ENCODE measurements around the gene FIGLA. TPM values are rescaled to one million over a fixed set of nuclear protein-coding genes. Genes with fewer than 3 reads are reported as not detected.

The FIGLA gene
- total RNA-seq, 1 donor, result not detected

GRCh38 chr2:70820499-70820898 lies 30.1 kb upstream of the FIGLA start, which contains the start of gene CLEC4F:
Gene CLEC4F (minus strand): TSS chr2:70820599. CDS start chr2:70820523, 76 bp downstream.
- Histone ChIP-seq H4K20me1 (ENCODE audit: insufficient read depth, low read length) (no peaks in the 10 kb centered on the region), H2AFZ (ENCODE audit: low read length) (no peak within 1 kb of the TSS), H3K4me1 (ENCODE audit: insufficient read depth, low read length) (no peaks in the 10 kb centered on the region), H3K27ac (ENCODE audit: low read depth, low read length) (no peak within 1 kb of the TSS), H3K4me2 (ENCODE audit: insufficient read depth, low read length) (no peak within 1 kb of the TSS), H3K79me2 (ENCODE audit: insufficient read depth, low read length) (no peaks in the 10 kb centered on the region), H3K4me3 (ENCODE audit: insufficient read depth, low read length) (no peak within 1 kb of the TSS), H3K27me3 (ENCODE audit: insufficient read depth, low read length) (peaks cover 34% of the 10 kb centered on the region), H3K36me3 (ENCODE audit: insufficient read depth, low read length) (no peaks in the 10 kb centered on the region), H3K9me3 (ENCODE audit: low read depth, low read length) (no peaks in the 10 kb centered on the region)
- TF ChIP-seq, protein P1, sequence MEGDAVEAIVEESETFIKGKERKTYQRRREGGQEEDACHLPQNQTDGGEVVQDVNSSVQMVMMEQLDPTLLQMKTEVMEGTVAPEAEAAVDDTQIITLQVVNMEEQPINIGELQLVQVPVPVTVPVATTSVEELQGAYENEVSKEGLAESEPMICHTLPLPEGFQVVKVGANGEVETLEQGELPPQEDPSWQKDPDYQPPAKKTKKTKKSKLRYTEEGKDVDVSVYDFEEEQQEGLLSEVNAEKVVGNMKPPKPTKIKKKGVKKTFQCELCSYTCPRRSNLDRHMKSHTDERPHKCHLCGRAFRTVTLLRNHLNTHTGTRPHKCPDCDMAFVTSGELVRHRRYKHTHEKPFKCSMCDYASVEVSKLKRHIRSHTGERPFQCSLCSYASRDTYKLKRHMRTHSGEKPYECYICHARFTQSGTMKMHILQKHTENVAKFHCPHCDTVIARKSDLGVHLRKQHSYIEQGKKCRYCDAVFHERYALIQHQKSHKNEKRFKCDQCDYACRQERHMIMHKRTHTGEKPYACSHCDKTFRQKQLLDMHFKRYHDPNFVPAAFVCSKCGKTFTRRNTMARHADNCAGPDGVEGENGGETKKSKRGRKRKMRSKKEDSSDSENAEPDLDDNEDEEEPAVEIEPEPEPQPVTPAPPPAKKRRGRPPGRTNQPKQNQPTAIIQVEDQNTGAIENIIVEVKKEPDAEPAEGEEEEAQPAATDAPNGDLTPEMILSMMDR (IDR thresholded peaks at IDR 0.05; ENCODE audit: extremely low read depth, low read depth, low read length), result no peak
- DNase-seq (ENCODE audit: insufficient read length, low spot score, missing footprints), result no peak

- Histone ChIP-seq H3K4me3 (ENCODE audit: insufficient read depth, low read length) (no peak overlapping the region), H2AFZ (ENCODE audit: low read length) (no peak overlapping the region), H3K36me3 (ENCODE audit: insufficient read depth, low read length) (no peaks in the 10 kb centered on the region), H3K9me3 (ENCODE audit: low read depth, low read length) (no peaks in the 10 kb centered on the region), H3K79me2 (ENCODE audit: insufficient read depth, low read length) (no peaks in the 10 kb centered on the region), H3K4me1 (ENCODE audit: insufficient read depth, low read length) (no peaks in the 10 kb centered on the region), H3K27ac (ENCODE audit: low read depth, low read length) (no peak overlapping the region), H4K20me1 (ENCODE audit: insufficient read depth, low read length) (no peaks in the 10 kb centered on the region), H3K4me2 (ENCODE audit: insufficient read depth, low read length) (no peak overlapping the region), H3K27me3 (ENCODE audit: insufficient read depth, low read length) (peaks cover 34% of the 10 kb centered on the region)
- TF ChIP-seq, protein P1 (IDR thresholded peaks at IDR 0.05; ENCODE audit: extremely low read depth, low read depth, low read length), result no peak
- DNase-seq (ENCODE audit: insufficient read length, low spot score, missing footprints), result no peak
Measured at GRCh38 chr2:70817284-70817954, 27.0 kb upstream of the FIGLA start.

GRCh38 chr2:70816726-70817125 lies 26.3 kb upstream of the FIGLA start:
- Histone ChIP-seq H3K9me3 (ENCODE audit: low read depth, low read length) (no peaks in the 10 kb centered on the region), H3K4me2 (ENCODE audit: insufficient read depth, low read length) (no peak overlapping the region), H3K79me2 (ENCODE audit: insufficient read depth, low read length) (no peaks in the 10 kb centered on the region), H3K27ac (ENCODE audit: low read depth, low read length) (no peak overlapping the region), H3K4me1 (ENCODE audit: insufficient read depth, low read length) (no peaks in the 10 kb centered on the region), H2AFZ (ENCODE audit: low read length) (no peak overlapping the region), H3K36me3 (ENCODE audit: insufficient read depth, low read length) (no peaks in the 10 kb centered on the region), H4K20me1 (ENCODE audit: insufficient read depth, low read length) (no peaks in the 10 kb centered on the region), H3K27me3 (ENCODE audit: insufficient read depth, low read length) (peaks cover 34% of the 10 kb centered on the region), H3K4me3 (ENCODE audit: insufficient read depth, low read length) (no peak overlapping the region)
- TF ChIP-seq, protein P1 (IDR thresholded peaks at IDR 0.05; ENCODE audit: extremely low read depth, low read depth, low read length), result no peak
- DNase-seq (ENCODE audit: insufficient read length, low spot score, missing footprints), result no peak

- no peak overlapping the region for H3K4me2 ChIP-seq (ENCODE audit: insufficient read depth, low read length)
- H3K9me3 ChIP-seq (ENCODE audit: low read depth, low read length), result no peaks in the 10 kb centered on the region
- no peak overlapping the region for H2AFZ ChIP-seq (ENCODE audit: low read length)
- no peak overlapping the region for H3K27ac ChIP-seq (ENCODE audit: low read depth, low read length)
- no peaks in the 10 kb centered on the region for H3K4me1 ChIP-seq (ENCODE audit: insufficient read depth, low read length)
- H3K27me3 ChIP-seq (ENCODE audit: insufficient read depth, low read length), result peaks cover 3% of the 10 kb centered on the region
- H3K79me2 ChIP-seq (ENCODE audit: insufficient read depth, low read length), result no peaks in the 10 kb centered on the region
- TF ChIP-seq, protein P1 (IDR thresholded peaks at IDR 0.05; ENCODE audit: extremely low read depth, low read depth, low read length), result no peak
- DNase-seq (ENCODE audit: insufficient read length, low spot score, missing footprints), result no peak
- H3K36me3 ChIP-seq (ENCODE audit: insufficient read depth, low read length), result no peaks in the 10 kb centered on the region
- H4K20me1 ChIP-seq (ENCODE audit: insufficient read depth, low read length), result no peaks in the 10 kb centered on the region
- no peak overlapping the region for H3K4me3 ChIP-seq (ENCODE audit: insufficient read depth, low read length)
Measured at GRCh38 chr2:70808983-70809958, 18.8 kb upstream of the FIGLA start.

Measured in osteoblast (primary cell).